GM23248 (cell line): ENCODE data around the gene RPS10.

Source experiments
- EZH2 ChIP-seq: fragments of 200-600 bp; sonication (generic); IDR thresholded peaks from 2 replicates; pipeline ENCODE4 v1.6.1; 2018; ENCODE audit warnings: antibody characterized with exemption, mild to moderate bottlenecking; ENCODE audit not compliant: insufficient read depth, poor library complexity, severe bottlenecking
- EZH2phosphoT487 ChIP-seq: fragments of 200-600 bp; sonication (generic); IDR thresholded peaks from 2 replicates; pipeline ENCODE4 v1.6.1; 2018; ENCODE audit warnings: antibody characterized with exemption, moderate library complexity, mild to moderate bottlenecking, low read depth; ENCODE audit not compliant: insufficient read depth

- TF ChIP-seq EZH2 = no peak
- no peak for TF ChIP-seq EZH2phosphoT487
These were observed 51.8 kb downstream of the RPS10 start for GRCh38 chr6:34374069-34374468.
